SK-N-SH treated with all-trans-retinoic acid at 6 μM for 48 hours (cell line): ENCODE measurements around the gene SNED1.

Experiments used
- CREB5 ChIP-seq: fragments of 250-450 bp; sonication (Bioruptor Pico); IDR thresholded peaks from 2 replicates; pipeline ENCODE4 v1.5.1; 2020; ENCODE audit warnings: low read depth, mild to moderate bottlenecking, moderate library complexity
- ISL1 ChIP-seq: fragments of 250-450 bp; sonication (Bioruptor Pico); IDR thresholded peaks from 2 replicates; pipeline ENCODE4 v2.1.2; 2022; ENCODE audit warnings: mild to moderate bottlenecking, moderate library complexity
- POU6F1 ChIP-seq: fragments of 250-450 bp; sonication (Bioruptor Pico); IDR thresholded peaks from 2 replicates; pipeline ENCODE4 v1.8.0; 2021; ENCODE audit warnings: low read depth, mild to moderate bottlenecking, moderate library complexity, borderline replicate concordance
- RARB ChIP-seq: fragments of 250-450 bp; sonication (Bioruptor Pico); IDR thresholded peaks from 2 replicates; pipeline ENCODE4 v1.8.0; 2021; ENCODE audit warnings: mild to moderate bottlenecking, moderate library complexity
- TCF4 ChIP-seq: fragments of 250-450 bp; sonication (Bioruptor Pico); IDR thresholded peaks from 2 replicates; pipeline ENCODE4 v1.8.0; 2021; ENCODE audit warnings: mild to moderate bottlenecking, moderate library complexity, borderline replicate concordance
- TOX ChIP-seq: fragments of 250-450 bp; sonication (Bioruptor Pico); IDR thresholded peaks from 2 replicates; pipeline ENCODE4 v1.8.0; 2021; ENCODE audit warnings: mild to moderate bottlenecking, moderate library complexity, borderline replicate concordance
- ZFP30 ChIP-seq: fragments of 450-650 bp; formaldehyde crosslinking; IDR thresholded peaks from 2 replicates; pipeline ENCODE4 v1.5.0; 2022; ENCODE audit warnings: mild to moderate bottlenecking, moderate library complexity
- ZNF565 ChIP-seq: fragments of 450-650 bp; formaldehyde crosslinking; conservative IDR thresholded peaks from 2 replicates; pipeline ENCODE4 v1.5.0; 2020; ENCODE audit warnings: low read depth, mild to moderate bottlenecking, moderate library complexity
- ZNF70 ChIP-seq: fragments of 450-650 bp; formaldehyde crosslinking; IDR thresholded peaks from 2 replicates; pipeline ENCODE4 v1.5.0; 2020; ENCODE audit warnings: mild to moderate bottlenecking, moderate library complexity
- ZNF8 ChIP-seq: fragments of 450-650 bp; formaldehyde crosslinking; IDR thresholded peaks from 2 replicates; pipeline ENCODE4 v1.5.0; 2020; ENCODE audit warnings: mild to moderate bottlenecking, moderate library complexity
- TF ChIP-seq, protein P1 (sequence below): fragments of 250-450 bp; sonication (Bioruptor Pico); IDR thresholded peaks from 2 replicates; pipeline ENCODE4 v1.8.0; 2020; ENCODE audit warnings: mild to moderate bottlenecking, moderate library complexity, borderline replicate concordance

DNA sequence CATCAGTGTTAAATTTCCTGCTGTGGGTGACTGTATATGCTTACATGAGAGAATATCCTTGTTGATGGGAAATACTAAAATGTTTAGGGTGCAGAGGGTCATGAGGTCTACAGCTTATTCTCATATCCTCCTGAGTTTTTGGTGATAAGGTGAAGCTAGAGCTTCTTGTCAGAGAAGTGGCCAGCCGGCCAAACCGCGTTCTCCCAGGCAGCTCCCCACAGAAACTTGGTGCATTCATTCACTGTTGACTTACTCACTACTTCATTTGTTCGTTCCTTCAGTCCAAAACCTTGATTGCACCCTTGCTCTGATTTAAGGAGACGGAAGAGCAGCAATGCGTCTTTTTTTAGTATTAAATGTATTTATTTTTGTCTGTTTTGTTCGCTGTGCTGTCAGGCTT, 8.7 kb downstream of the SNED1 start:
- TF ChIP-seq ZFP30 (CRISPR knock-in tag) (no peak), ZNF70 (CRISPR knock-in tag) (no peak), ZNF565 (no peak), POU6F1 (no peak), ISL1 (CRISPR knock-in tag) (no peak), TOX (CRISPR knock-in tag) (no peak), RARB (no peak), ZNF8 (CRISPR knock-in tag) (no peak), TCF4 (CRISPR knock-in tag) (no peak), CREB5 (CRISPR knock-in tag) (no peak)
- TF ChIP-seq, protein P1, sequence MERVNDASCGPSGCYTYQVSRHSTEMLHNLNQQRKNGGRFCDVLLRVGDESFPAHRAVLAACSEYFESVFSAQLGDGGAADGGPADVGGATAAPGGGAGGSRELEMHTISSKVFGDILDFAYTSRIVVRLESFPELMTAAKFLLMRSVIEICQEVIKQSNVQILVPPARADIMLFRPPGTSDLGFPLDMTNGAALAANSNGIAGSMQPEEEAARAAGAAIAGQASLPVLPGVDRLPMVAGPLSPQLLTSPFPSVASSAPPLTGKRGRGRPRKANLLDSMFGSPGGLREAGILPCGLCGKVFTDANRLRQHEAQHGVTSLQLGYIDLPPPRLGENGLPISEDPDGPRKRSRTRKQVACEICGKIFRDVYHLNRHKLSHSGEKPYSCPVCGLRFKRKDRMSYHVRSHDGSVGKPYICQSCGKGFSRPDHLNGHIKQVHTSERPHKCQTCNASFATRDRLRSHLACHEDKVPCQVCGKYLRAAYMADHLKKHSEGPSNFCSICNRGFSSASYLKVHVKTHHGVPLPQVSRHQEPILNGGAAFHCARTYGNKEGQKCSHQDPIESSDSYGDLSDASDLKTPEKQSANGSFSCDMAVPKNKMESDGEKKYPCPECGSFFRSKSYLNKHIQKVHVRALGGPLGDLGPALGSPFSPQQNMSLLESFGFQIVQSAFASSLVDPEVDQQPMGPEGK (CRISPR knock-in tag), result no peak
